ENCODE data around the gene LGMN.

The LGMN gene

GRCh38 chr14:92760524-92760805 lies 12.0 kb upstream of the LGMN start:
- DNase-seq (ENCODE audit: low spot score), result no peak

GRCh38 chr14:92759679-92760523 lies 11.5 kb upstream of the LGMN start:
- no peak for DNase-seq (ENCODE audit: low spot score)

GRCh38 chr14:92759300-92759678 lies 10.9 kb upstream of the LGMN start:
- DNase-seq (ENCODE audit: low spot score), result peak; percentile 93

- no peak for DNase-seq (ENCODE audit: low spot score)
These were observed 8.0 kb upstream of the LGMN start for GRCh38 chr14:92756446-92756845.

GRCh38 chr14:92755495-92755894 lies 7.1 kb upstream of the LGMN start:
- no peak for DNase-seq (ENCODE audit: low spot score)

GRCh38 chr14:92754966-92755365 lies 6.5 kb upstream of the LGMN start:
- DNase-seq (ENCODE audit: low spot score), result no peak

- no peak for DNase-seq (ENCODE audit: low spot score)
These were observed 4.8 kb upstream of the LGMN start for GRCh38 chr14:92753250-92753649.

- no peak for DNase-seq (ENCODE audit: low spot score)
These were observed 3.4 kb upstream of the LGMN start for GRCh38 chr14:92751819-92752218.

- no peak for DNase-seq (ENCODE audit: low spot score)
These were observed 2.6 kb upstream of the LGMN start for GRCh38 chr14:92750994-92751400.

- DNase-seq (ENCODE audit: low spot score), result peak; percentile 53
These were observed 1.8 kb upstream of the LGMN start for GRCh38 chr14:92750222-92750728.

- DNase-seq (ENCODE audit: low spot score), result peak; percentile 47
These were observed 647 bp downstream of the LGMN start for GRCh38 chr14:92747701-92748258.

GRCh38 chr14:92744198-92744597 lies 4.2 kb downstream of the LGMN start:
- no peak for DNase-seq (ENCODE audit: low spot score)

- no peak for DNase-seq (ENCODE audit: low spot score)
These were observed 8.0 kb downstream of the LGMN start for GRCh38 chr14:92740440-92740839.

- no peak for DNase-seq (ENCODE audit: low spot score)
These were observed 10.7 kb downstream of the LGMN start for GRCh38 chr14:92737619-92738188.

GRCh38 chr14:92737206-92737605 lies 11.2 kb downstream of the LGMN start:
- no peak for DNase-seq (ENCODE audit: low spot score)

GRCh38 chr14:92735344-92735743 lies 13.1 kb downstream of the LGMN start:
- DNase-seq (ENCODE audit: low spot score), result no peak

- DNase-seq (ENCODE audit: low spot score), result no peak
These were observed 13.8 kb downstream of the LGMN start for GRCh38 chr14:92734618-92735017.

GRCh38 chr14:92733007-92733406 lies 15.4 kb downstream of the LGMN start:
- no peak for DNase-seq (ENCODE audit: low spot score)

- DNase-seq (ENCODE audit: low spot score), result no peak
These were observed 16.8 kb downstream of the LGMN start for GRCh38 chr14:92731622-92732115.

- no peak for DNase-seq (ENCODE audit: low spot score)
These were observed 18.6 kb downstream of the LGMN start for GRCh38 chr14:92729634-92730358.

GRCh38 chr14:92728759-92729364 lies 19.6 kb downstream of the LGMN start:
- peak; percentile 30 for DNase-seq (ENCODE audit: low spot score)

- DNase-seq (ENCODE audit: low spot score), result no peak
These were observed 21.5 kb downstream of the LGMN start for GRCh38 chr14:92726933-92727262.
